GM21515 (cell line): ENCODE results near the gene FETUB.
"Not testable (repeated sequence)": the region's sequence is repeated elsewhere in the genome, so short reads cannot be mapped to it uniquely, and the experiment has no call there.

Experiments used
- ATAC-seq: cut with Tn5 transposase; IDR thresholded peaks from one replicate; pipeline ENCODE4 v1.9.1; 2021; ENCODE audit not compliant: unreplicated experiment

The FETUB gene

GRCh38 chr3:186668426-186668825 is 28.2 kb downstream of the FETUB start:
- ATAC-seq = no peak

- ATAC-seq = no peak
Measured at GRCh38 chr3:186669378-186670084, 29.3 kb downstream of the FETUB start.

GRCh38 chr3:186670155-186670554 is 30.0 kb downstream of the FETUB start:
- ATAC-seq = no peak

- no peak for ATAC-seq
Measured at GRCh38 chr3:186671051-186671450, 30.9 kb downstream of the FETUB start.

GRCh38 chr3:186678604-186679003 is 38.4 kb downstream of the FETUB start:
- no peak for ATAC-seq

- no peak for ATAC-seq
Measured at GRCh38 chr3:186679151-186679550, 39.0 kb downstream of the FETUB start.

- ATAC-seq = no peak
Measured at GRCh38 chr3:186680869-186681268, 40.7 kb downstream of the FETUB start.

- no peak for ATAC-seq
Measured at GRCh38 chr3:186682812-186683211, 42.6 kb downstream of the FETUB start.

GRCh38 chr3:186683979-186684378 is 43.8 kb downstream of the FETUB start:
- no peak for ATAC-seq

GRCh38 chr3:186686475-186686874 is 46.3 kb downstream of the FETUB start:
- not testable (repeated sequence) for ATAC-seq

- no peak for ATAC-seq
Measured at GRCh38 chr3:186687120-186687651, 47.0 kb downstream of the FETUB start.

- not testable (repeated sequence) for ATAC-seq
Measured at GRCh38 chr3:186690304-186690703, 50.1 kb downstream of the FETUB start.

GRCh38 chr3:186691676-186692075 is 51.5 kb downstream of the FETUB start:
- ATAC-seq = no peak

GRCh38 chr3:186693843-186694242 is 53.6 kb downstream of the FETUB start:
- ATAC-seq = no peak

GRCh38 chr3:186694288-186695032 is 54.3 kb downstream of the FETUB start:
- no peak for ATAC-seq

GRCh38 chr3:186696522-186696921 is 56.3 kb downstream of the FETUB start:
- ATAC-seq = no peak

- ATAC-seq = no peak
Measured at GRCh38 chr3:186697510-186697909, 57.3 kb downstream of the FETUB start.

GRCh38 chr3:186700267-186700666 is 60.1 kb downstream of the FETUB start:
- ATAC-seq = no peak

GRCh38 chr3:186702451-186702850 is 62.3 kb downstream of the FETUB start:
- not testable (repeated sequence) for ATAC-seq
